RPMI7951 (cell line): ENCODE results near the gene SLX1B. TPM values are rescaled to one million over a fixed set of nuclear protein-coding genes. Genes with fewer than 3 reads are reported as not detected.
"Not testable (repeated sequence)": the region's sequence is repeated elsewhere in the genome, so short reads cannot be mapped to it uniquely, and the experiment has no call there.

Experiments
- DNase-seq: peaks from one replicate; pipeline ENCODE4 v3.0.0-alpha.2; 2012; ENCODE audit warnings: low read depth
- total RNA-seq: library from RNA; depleted of rRNA; stranded (reverse); fragments of >200 nt; shearing (Covaris generic); gene quantifications from 2 replicates; pipeline ENCODE4 v1.2.3, GENCODE V29; 2014; rRNA removed

The SLX1B gene
- 15.0 and 17.2 TPM in 2 replicates for total RNA-seq

DNA sequence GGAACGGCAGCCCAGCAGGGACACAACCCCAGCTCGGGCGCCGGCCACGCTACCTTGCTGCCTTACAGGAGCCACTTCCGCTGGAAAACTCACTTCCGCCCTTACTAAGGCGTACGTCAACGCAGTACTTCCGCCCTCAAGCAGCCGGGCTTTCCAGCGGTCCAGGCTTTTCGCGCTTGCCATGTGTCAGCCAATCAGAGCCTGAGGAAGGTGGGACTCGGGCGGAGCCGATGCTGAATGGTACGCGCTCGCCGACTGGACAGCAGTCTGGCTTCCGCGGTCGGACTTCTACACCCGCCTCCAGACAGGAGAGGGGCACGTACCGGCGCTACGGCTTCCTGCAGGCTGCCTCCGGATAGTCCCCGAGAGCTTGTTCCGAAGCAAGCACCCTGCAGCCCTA is at the start of gene SLX1B, which contains the start of gene BOLA2:
SLX1B (plus strand) TSS at position 265 of the 400 bp plus-strand sequence.
BOLA2 (minus strand) TSS at position 83 of the 400 bp plus-strand sequence. CDS start 98 bp downstream, outside the sequence.
- DNase-seq = not testable (repeated sequence)

DNA sequence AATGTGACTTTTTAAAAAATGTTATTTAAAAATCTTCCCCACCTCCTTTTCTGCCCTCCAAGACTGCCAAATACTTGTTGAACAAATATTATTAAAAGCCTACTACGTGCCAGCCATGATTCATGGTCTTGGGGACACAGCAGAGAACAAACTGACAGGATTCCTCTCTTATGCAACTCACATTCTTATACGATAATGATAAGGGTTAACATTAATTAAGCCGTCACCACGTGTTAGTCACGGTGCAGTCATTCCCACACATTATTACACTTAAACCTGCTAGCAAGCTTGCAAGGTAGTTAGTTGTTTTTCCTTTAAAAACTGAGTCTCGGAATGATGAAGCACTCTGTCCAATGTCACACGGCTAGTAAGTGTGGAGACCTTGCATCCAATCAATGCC is 49.1 kb upstream of the SLX1B start:
- DNase-seq = peak; percentile 13

DNA sequence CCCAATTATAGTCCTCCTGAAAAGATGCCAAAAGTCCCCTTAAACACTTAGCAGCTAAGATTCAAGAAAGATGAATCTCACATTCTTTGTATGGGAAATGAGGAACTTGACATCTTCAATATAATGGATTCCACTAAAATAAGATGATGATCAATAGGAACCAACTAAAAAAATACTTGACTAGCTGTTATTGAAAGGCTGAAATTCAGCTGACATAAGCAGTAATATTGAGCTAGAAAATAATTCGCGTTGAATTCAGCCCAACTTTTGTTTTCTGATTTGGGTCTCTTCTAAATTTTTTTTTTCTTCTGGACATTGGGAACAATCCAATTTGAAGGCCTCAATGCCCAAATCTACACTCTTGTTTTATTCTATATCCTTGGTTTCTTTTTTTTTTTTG is 30.7 kb upstream of the SLX1B start:
- not testable (repeated sequence) for DNase-seq

DNA sequence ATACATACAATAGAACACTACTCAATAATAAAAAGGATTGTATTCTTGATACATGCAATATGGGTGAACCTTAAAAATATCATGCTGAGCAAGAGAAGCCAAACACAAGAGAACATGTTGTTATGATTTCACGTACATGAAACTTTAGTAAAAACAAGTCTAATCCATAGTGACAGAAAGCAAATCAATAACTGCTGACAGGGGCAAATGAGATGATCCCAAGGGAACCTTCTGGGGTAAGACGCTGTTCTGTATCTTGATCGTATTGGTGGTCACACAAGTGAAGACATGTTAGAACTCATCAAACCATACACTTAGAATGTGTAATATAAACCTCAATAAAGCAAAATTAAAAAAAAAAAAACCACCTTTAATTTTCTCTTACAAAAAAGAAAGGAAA is 28.9 kb upstream of the SLX1B start:
- DNase-seq = not testable (repeated sequence)

- not testable (repeated sequence) for DNase-seq
Measured at GRCh38 chr16:29453754-29454153, 579 bp upstream of the SLX1B start.

DNA sequence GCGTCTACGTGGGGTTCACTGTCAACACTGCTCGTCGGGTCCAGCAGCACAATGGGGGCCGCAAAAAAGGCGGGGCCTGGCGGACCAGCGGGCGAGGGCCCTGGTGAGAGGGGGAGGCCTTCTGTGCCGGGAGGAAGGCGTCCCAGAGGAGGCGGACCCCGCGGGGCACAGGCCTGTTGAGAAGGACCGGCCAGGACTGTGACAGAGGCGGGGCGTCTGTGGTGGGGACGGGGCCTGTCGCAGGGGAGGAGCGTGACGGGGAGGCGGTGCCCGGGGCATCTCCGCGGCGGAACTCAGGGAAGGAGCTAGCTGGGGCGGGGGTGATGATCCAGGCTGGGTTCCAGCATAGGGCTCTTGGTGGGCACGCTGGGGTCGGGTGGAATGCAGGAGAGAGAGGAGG is 495 bp downstream of the SLX1B start:
- DNase-seq = not testable (repeated sequence)

- not testable (repeated sequence) for DNase-seq
Measured at GRCh38 chr16:29457660-29458059, 3.3 kb downstream of the SLX1B start.

DNA sequence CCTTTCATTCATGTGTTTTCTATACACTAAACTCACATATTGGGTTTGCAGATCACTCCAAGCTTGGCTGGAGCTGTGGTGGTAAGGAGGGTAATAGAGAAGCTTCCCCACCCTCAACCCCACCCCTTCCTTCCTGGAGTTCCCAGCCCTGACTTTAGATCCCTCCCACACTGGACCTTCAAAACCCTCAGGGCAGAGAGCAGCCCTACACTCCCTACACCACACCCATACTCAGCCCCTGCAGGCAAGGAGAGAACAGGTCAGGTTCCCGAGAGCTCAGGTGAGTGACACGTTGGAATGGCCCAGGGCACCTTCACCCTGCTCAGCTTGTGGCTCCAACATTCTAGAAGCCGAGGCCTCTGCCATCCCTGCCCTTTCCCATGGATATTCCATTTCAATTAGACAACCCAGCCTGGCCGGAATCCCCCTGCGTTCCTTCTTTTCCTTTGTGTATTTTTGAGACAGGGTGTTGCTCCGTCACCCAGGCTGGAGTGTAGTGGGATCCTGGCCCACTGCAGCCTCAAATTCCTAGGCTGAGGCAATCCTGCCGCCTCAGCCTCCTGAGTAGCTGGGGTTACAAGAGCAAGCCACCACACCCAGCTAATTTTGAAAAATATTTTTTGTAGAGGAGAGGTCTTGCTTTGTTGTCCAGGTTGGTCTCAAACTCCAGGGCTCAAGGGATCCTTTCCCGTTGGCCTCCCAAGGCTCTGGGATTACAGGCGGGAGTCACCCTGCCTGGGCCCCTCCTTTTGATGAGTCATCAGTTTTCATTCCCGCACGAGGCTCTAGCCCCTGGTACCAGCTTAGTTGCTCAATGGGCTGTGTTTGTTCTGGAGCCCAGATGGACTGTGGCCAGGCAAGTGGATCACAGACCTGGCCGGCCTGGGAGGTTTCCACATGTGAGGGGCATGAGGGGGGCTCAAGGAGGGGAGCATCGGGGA is 5.6 kb downstream of the SLX1B start, which contains the start of gene SULT1A4:
SULT1A4 (plus strand) TSS at position 208 of the 941 bp plus-strand sequence. CDS start 1,473 bp downstream, outside the sequence.
- DNase-seq = not testable (repeated sequence)

DNA sequence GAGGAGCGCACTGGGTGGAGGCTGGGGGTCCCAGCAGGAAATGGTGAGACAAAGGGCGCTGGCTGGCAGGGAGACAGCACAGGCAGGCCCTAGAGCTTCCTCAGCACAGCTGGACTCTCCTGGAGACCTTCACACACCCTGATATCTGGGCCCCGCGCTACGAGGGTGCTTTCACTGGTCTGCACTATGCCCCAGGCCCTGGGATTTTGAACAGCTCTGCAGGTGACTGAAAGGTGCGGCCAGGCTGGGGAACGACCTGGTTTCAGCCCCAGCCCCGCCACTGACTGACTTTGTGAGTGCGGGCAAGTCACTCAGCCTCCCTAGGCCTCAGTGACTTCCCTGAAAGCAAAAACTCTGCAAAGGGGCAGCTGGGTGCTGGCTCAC is 6.3 kb downstream of the SLX1B start:
- DNase-seq = not testable (repeated sequence)

DNA sequence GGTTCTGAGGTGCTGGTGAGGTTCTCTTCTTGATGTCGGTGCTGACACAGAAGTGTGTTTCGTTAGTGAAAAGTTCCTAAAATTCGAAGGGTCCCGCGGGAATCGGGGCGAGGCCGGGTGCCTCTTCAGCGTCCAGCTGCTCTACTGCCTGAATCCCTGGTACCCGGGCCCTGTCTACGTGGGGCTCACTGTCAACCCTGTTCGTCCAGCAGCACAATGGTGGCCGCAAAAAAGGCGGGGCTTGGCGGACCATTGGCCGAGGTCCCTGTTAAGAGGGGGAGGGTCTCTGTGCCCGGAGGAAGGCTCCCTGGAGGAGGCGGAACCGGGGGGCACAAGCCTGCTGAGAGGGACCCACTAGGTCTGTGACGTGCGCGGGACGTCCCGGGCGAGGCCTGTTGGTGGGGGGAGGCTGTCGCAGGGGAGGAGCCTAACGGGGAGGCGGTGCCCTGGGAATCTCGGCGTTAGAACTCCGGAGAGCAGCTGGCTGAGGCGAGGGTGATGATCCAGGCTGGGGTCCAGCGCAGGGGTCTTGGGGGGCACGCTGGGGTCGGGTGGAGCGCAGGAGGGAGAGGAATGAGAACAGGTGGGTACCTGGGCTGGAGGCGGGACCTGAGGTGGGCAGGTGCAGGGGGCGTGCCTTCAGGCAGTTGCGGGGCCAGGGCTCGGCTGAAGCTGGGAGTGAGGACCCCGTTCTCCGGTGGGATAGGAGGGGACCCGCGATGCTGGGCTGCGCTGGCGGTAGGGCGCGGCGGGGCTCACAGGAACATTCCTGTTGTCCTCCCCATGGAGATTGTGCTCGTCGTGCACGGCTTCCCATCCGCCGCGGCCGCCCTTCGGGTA is 11.9 kb downstream of the SLX1B start:
- DNase-seq = not testable (repeated sequence)

GRCh38 chr16:29466904-29467303 is 12.6 kb downstream of the SLX1B start:
- not testable (repeated sequence) for DNase-seq

GRCh38 chr16:29467654-29468366 is 13.5 kb downstream of the SLX1B start:
- not testable (repeated sequence) for DNase-seq

DNA sequence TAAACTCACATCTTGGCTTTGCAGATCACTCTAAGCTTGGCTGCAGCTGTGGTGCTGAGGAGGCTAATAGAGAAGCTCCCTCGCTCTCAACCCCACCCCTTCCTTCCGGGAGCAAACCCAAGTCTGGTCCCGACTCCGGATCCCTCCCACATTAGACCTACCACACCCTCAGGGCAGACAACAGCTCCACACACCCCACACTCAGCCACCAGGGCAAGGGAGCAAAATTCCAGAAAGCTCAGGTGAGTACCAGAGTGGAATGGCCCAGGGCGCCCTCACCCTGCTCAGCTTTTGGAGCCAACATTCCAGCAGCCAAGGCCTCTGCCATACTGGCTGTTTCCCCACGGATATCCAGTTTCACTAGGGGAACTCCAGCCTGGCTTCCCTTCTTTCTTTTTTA is 15.3 kb downstream of the SLX1B start:
- not testable (repeated sequence) for DNase-seq

- DNase-seq = not testable (repeated sequence)
Measured at GRCh38 chr16:29472065-29472464, 17.7 kb downstream of the SLX1B start.

DNA sequence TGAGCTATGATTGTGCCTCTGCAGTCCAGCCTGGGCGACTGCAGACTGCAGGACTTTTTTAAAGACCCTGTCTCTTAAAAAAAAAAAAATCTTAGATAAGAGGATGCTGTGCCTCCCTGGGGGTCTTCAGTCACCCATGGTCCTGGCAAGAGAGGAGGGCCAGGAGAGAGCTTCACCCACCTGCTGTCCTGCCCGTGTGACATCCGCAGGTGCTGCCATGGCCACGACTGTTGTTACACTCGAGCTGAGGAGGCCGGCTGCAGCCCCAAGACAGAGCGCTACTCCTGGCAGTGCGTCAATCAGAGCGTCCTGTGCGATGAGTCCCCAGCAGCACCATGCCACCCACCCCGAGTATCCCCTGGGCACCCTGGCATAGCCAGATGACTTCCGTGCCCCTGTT is 27.9 kb downstream of the SLX1B start:
- DNase-seq = not testable (repeated sequence)

DNA sequence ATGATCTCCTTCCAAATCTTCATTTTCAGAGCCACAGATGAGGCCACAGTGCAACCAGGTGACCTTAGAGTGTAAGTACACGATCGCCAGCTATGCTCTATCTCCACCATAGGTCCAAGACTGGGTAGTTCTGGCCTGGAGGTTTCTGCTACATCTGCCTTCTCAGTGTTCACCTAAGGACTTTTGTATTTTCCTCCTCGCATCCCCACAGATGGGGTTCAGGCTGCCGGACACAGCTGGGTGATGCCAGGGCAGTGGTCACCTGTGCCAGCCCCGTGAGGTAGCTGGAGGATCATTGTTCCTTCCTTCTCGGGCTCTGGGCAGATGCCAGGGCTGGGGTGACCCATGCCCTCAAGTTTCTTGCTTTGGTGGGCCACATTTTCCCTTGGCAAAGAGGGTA is 52.0 kb downstream of the SLX1B start, which contains the start of gene NPIPB12:
NPIPB12 (minus strand) TSS at position 101 of the 400 bp plus-strand sequence.
- not testable (repeated sequence) for DNase-seq

Other genes starting within 250 kb of the SLX1B start
- gene NPIPB11, start 47.8 kb upstream of the SLX1B start, total RNA-seq = 0.10 and 0.12 TPM in 2 replicates
- gene BOLA2, start 182 bp upstream of the SLX1B start, total RNA-seq = 19.3 and 23.2 TPM in 2 replicates
- 0.20 and 2.9 TPM in 2 replicates for gene SULT1A4, start 5.4 kb downstream of the SLX1B start, total RNA-seq
- 1.2 and 1.3 TPM in 2 replicates for gene NPIPB12, start 51.9 kb downstream of the SLX1B start, total RNA-seq
- 0.20 TPM in 1 of 2 replicates, not detected in the other for gene SPN, start 208.7 kb downstream of the SLX1B start, total RNA-seq
- 18.4 and 23.7 TPM in 2 replicates for gene QPRT, start 224.6 kb downstream of the SLX1B start, total RNA-seq